Measurements from ENCODE around the gene ISG20L2. TPM values are rescaled to one million over a fixed set of nuclear protein-coding genes. Genes with fewer than 3 reads are reported as not detected.

The ISG20L2 gene
- total RNA-seq, 1 donor from 2014 or later: 35.3 TPM

DNA sequence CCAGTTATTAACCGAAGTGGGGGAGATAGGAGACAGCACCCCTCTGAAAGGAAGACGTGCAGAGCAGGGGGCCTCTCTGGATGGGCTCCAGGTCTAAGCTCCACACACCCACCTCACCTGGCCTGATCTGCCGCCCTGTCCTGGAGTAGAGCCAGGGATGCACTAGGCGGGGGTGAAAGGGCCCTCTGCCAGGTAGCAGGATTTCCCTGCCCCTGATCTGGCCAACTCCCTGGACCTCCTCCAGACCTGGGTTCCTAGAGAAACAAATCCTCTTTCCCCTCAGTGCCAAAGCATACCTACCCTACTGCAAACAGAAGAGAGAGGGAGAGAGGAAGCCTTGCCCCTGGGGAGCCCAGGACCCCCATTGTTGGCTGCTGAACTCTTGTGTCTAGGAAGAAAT, 25.2 kb downstream of the ISG20L2 start:
- DNase-seq (ENCODE audit: extremely low spot score, unreplicated experiment): no peak
- Mint-ChIP-seq H3K27ac (peak overlapping the region; percentile 80), H3K4me3 (peak overlapping the region; percentile 93), H3K4me1 (ENCODE audit: unreplicated experiment) (peaks cover 45% of the 10 kb centered on the region), H3K9me3 (no peaks in the 10 kb centered on the region), H3K27me3 (peaks cover 7% of the 10 kb centered on the region), H3K36me3 (peaks cover 19% of the 10 kb centered on the region)
- TF ChIP-seq, protein P1, sequence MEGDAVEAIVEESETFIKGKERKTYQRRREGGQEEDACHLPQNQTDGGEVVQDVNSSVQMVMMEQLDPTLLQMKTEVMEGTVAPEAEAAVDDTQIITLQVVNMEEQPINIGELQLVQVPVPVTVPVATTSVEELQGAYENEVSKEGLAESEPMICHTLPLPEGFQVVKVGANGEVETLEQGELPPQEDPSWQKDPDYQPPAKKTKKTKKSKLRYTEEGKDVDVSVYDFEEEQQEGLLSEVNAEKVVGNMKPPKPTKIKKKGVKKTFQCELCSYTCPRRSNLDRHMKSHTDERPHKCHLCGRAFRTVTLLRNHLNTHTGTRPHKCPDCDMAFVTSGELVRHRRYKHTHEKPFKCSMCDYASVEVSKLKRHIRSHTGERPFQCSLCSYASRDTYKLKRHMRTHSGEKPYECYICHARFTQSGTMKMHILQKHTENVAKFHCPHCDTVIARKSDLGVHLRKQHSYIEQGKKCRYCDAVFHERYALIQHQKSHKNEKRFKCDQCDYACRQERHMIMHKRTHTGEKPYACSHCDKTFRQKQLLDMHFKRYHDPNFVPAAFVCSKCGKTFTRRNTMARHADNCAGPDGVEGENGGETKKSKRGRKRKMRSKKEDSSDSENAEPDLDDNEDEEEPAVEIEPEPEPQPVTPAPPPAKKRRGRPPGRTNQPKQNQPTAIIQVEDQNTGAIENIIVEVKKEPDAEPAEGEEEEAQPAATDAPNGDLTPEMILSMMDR (conservative IDR thresholded peaks at IDR 0.05): no peak

DNA sequence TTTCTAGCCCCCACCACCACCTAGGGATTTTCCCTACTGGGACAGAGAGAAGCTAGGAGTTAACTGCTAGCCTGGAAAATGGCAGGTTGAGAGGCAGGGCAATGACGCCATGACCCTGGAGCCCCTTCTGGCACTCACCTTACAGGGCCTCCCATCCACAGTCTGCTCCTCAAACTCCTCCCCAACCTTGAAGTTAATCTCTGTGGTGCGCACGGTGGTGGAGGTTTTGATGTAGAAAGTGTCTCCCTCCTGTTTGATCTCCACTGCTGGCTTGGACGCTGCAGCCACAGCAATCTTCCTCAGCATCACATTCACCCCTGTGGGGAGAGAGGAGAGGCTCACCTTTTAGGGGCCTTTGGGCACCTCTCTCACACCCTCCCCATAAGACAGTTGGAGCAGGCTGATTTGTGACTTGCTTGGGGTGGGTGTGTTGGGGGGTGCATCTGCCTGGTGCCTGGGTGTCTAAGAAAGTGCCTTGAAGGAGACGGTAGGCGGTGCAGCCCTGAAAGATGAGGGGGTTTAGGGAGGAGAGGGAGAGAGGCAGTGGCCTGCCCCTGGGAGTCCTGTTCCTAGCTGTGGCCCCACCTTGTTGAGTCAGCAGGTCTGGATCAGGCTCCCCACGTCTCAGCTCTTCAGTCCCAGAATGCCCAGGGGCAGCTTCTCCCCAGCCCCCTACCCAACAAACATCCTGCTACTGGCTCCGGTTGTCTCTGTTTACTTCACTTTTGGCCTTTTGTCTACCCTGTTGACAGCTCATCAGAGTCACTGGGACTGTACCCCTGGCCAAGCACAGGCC, 27.6 kb downstream of the ISG20L2 start:
- TF ChIP-seq, protein P1 (conservative IDR thresholded peaks at IDR 0.05): no peak
- Mint-ChIP-seq H3K4me3 (peak overlapping the region; percentile 72), H3K27ac (no peak overlapping the region)

DNA sequence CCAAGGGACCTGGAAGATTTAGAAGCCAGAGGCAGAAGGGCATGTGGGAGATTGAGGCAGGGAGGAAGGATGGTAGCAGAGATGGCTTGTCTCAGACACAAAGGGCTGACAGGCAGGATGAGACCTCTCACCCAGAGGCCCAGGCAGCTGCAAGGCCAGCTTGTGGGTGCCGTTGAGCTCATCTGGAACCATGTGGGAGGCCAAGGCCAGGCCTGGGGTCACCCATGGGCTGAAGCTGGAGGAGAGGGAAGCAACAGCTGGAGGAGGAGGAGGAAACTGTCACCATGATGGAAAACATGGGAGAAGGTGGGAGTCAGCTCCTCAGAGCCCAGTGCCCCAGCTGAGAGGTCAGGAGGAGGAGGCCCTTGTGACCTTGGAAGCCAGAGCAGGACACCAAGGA, 29.6 kb downstream of the ISG20L2 start:
- H3K4me3 Mint-ChIP-seq: peak overlapping the region; percentile 54
- peaks cover 27% of the 10 kb centered on the region for H3K36me3 Mint-ChIP-seq
- peaks cover 55% of the 10 kb centered on the region for H3K4me1 Mint-ChIP-seq (ENCODE audit: unreplicated experiment)
- H3K27me3 Mint-ChIP-seq: peaks cover under 1% of the 10 kb centered on the region
- no peaks in the 10 kb centered on the region for H3K9me3 Mint-ChIP-seq
- H3K27ac Mint-ChIP-seq: no peak overlapping the region
- no peak for DNase-seq (ENCODE audit: extremely low spot score, unreplicated experiment)
- TF ChIP-seq, protein P1 (conservative IDR thresholded peaks at IDR 0.05): no peak

More for the DNA sequence above, 27.6 kb downstream of the ISG20L2 start:
- Mint-ChIP-seq H3K9me3 (no peaks in the 10 kb centered on the region), H3K4me1 (ENCODE audit: unreplicated experiment) (peaks cover 53% of the 10 kb centered on the region), H3K27me3 (peaks cover 7% of the 10 kb centered on the region), H3K36me3 (peaks cover 27% of the 10 kb centered on the region)
- no peak for DNase-seq (ENCODE audit: extremely low spot score, unreplicated experiment)

DNA sequence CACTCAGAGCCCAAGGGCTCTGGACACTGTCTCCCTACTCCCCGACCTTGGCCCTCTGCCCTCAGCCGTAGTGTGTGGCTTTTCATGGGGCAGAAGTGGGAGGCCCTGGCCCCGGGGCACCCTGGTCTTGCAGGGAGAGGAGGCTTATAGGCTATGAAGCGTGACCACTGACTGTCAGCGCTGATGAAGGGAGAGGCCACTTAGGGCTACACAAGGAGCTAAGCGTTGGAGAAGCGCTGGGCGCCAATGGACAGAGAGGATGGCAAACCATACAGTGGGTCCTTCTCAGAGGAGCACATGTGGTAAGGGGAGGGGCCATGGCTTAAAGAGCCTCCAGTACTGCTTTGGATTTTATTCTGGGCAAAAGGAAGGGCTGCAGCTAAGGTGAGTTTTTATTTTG, 31.1 kb downstream of the ISG20L2 start:
- Mint-ChIP-seq H3K27ac (peak overlapping the region; percentile 74), H3K4me1 (ENCODE audit: unreplicated experiment) (peaks cover 58% of the 10 kb centered on the region), H3K36me3 (peaks cover 27% of the 10 kb centered on the region), H3K27me3 (no peaks in the 10 kb centered on the region), H3K9me3 (no peaks in the 10 kb centered on the region), H3K4me3 (peak overlapping the region; percentile 47)
- no peak for DNase-seq (ENCODE audit: extremely low spot score, unreplicated experiment)
- TF ChIP-seq, protein P1 (conservative IDR thresholded peaks at IDR 0.05): no peak

DNA sequence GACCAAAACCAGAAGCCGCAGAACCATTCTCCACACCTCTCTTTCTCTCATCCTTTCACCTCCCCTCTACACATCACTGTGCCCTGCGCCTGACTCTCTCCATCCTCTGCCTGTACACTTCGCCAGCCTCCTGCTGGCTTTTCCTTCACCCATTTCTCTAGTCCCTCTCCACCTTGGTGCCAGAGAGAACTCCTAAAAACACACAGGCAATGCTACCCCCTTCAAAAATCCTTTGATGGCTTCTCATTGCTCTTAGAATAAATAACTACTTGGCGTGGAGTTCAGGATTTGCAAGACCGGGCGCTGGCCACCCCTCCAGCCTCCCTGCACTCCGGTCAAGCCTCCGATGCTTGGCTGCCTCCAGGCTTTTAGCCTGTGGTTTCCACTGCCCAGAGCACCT, 31.8 kb downstream of the ISG20L2 start:
- TF ChIP-seq, protein P1 (conservative IDR thresholded peaks at IDR 0.05): no peak
- Mint-ChIP-seq H3K36me3 (peaks cover 27% of the 10 kb centered on the region), H3K27ac (peak overlapping the region; percentile 74), H3K27me3 (no peaks in the 10 kb centered on the region), H3K4me3 (peak overlapping the region; percentile 46), H3K4me1 (ENCODE audit: unreplicated experiment) (peaks cover 65% of the 10 kb centered on the region), H3K9me3 (no peaks in the 10 kb centered on the region)
- no peak for DNase-seq (ENCODE audit: extremely low spot score, unreplicated experiment)
